CD1c-positive myeloid dendritic cell (primary cell): Measurements from ENCODE around the gene CUX1.
"Not testable (repeated sequence)": the region's sequence is repeated elsewhere in the genome, so short reads cannot be mapped to it uniquely, and the experiment has no call there.

Source experiments
- DNase-seq: peaks from one replicate; pipeline ENCODE4 v3.0.0-alpha.2; 2016; ENCODE audit errors: extremely low spot score

The CUX1 gene

GRCh38 chr7:101823096-101823495 lies 5.7 kb downstream of the CUX1 start:
- peak; percentile 60 for DNase-seq

- DNase-seq: peak; percentile 42
Observed at GRCh38 chr7:101823596-101823995, 6.2 kb downstream of the CUX1 start.

- no peak for DNase-seq
Observed at GRCh38 chr7:101824440-101824839, 7.0 kb downstream of the CUX1 start.

GRCh38 chr7:101826081-101826835 lies 8.8 kb downstream of the CUX1 start:
- no peak for DNase-seq

GRCh38 chr7:101828301-101829020 lies 11.0 kb downstream of the CUX1 start:
- peak; percentile 83 for DNase-seq

- no peak for DNase-seq
Observed at GRCh38 chr7:101829374-101829773, 11.9 kb downstream of the CUX1 start.

GRCh38 chr7:101829821-101830220 lies 12.4 kb downstream of the CUX1 start:
- peak; percentile 13 for DNase-seq

- DNase-seq: not testable (repeated sequence)
Observed at GRCh38 chr7:101831396-101831795, 14.0 kb downstream of the CUX1 start.

GRCh38 chr7:101832205-101832631 lies 14.8 kb downstream of the CUX1 start:
- DNase-seq: no peak

- DNase-seq: no peak
Observed at GRCh38 chr7:101832685-101833375, 15.4 kb downstream of the CUX1 start.

GRCh38 chr7:101833799-101834198 lies 16.4 kb downstream of the CUX1 start:
- DNase-seq: no peak

- no peak for DNase-seq
Observed at GRCh38 chr7:101835136-101835535, 17.7 kb downstream of the CUX1 start.

- not testable (repeated sequence) for DNase-seq
Observed at GRCh38 chr7:101837433-101837832, 20.0 kb downstream of the CUX1 start.

- DNase-seq: no peak
Observed at GRCh38 chr7:101838837-101839483, 21.5 kb downstream of the CUX1 start.

- no peak for DNase-seq
Observed at GRCh38 chr7:101841328-101841727, 23.9 kb downstream of the CUX1 start.

- DNase-seq: no peak
Observed at GRCh38 chr7:101843293-101844271, 26.2 kb downstream of the CUX1 start.

- DNase-seq: no peak
Observed at GRCh38 chr7:101845974-101846373, 28.5 kb downstream of the CUX1 start.

GRCh38 chr7:101846800-101847538 lies 29.5 kb downstream of the CUX1 start:
- DNase-seq: no peak

GRCh38 chr7:101848208-101848951 lies 31.0 kb downstream of the CUX1 start:
- DNase-seq: no peak
